ENCODE results near the gene CACYBP.
A peak's percentile ranks its signal among the peaks of the same experiment; 100 is the strongest.

Gene CACYBP

DNA sequence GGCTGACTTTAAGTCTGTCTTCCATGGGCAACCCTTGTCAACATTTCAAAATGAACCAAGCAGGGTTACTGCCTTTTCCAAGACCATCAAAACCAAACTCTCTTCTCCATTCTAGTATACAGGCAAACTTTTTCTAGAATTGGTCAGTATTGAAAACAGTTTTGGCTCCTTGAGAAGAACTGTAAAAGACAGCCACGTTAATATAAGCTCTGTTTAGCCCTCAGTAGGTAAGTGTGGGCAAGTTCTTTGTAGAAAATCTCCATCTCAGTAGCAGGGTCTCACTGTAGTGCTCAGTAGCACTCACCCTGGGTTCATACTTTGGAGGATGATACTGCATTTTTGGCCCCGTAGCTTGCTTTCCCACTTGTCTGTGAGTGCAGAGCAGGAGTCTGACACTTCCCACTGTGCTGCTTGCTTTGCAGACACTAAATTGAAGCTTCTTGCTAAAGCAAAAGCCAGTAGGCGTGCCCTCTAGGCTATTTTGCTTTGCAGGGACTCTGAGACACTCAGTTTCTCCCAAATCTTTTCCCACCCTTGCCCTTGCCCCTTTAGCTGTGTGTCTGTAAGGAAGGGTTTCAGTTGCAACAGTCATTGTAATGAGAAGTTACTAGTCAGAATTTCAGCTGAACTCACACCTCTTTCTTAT is 34.3 kb upstream of the CACYBP start:
- peak; percentile 25; the same call in 2 of the 3 replicates for ATAC-seq
- no peak for TF ChIP-seq SNAI2 (CRISPR knock-in tag; IDR thresholded peaks at IDR 0.05)
- no peak for TF ChIP-seq ARNTL (CRISPR knock-in tag; IDR thresholded peaks at IDR 0.05; ENCODE audit: borderline replicate concordance, low read depth)
- no peak for TF ChIP-seq ISL1 (CRISPR knock-in tag; IDR thresholded peaks at IDR 0.05)
- no peak for TF ChIP-seq CSDC2 (CRISPR knock-in tag; IDR thresholded peaks at IDR 0.05)
- no peak for TF ChIP-seq RARB (CRISPR knock-in tag; IDR thresholded peaks at IDR 0.05)
- no peak for TF ChIP-seq ZNF565 (CRISPR knock-in tag; conservative IDR thresholded peaks at IDR 0.05; ENCODE audit: low read depth)
- TF ChIP-seq ZFP30 (CRISPR knock-in tag; IDR thresholded peaks at IDR 0.05): no peak
- no peak for TF ChIP-seq TSHZ2 (CRISPR knock-in tag; IDR thresholded peaks at IDR 0.05)
- TF ChIP-seq ZC3H10 (CRISPR knock-in tag; IDR thresholded peaks at IDR 0.05): no peak

GRCh38 chr1:174966008-174966572 is 33.7 kb upstream of the CACYBP start:
- TF ChIP-seq ARNTL (CRISPR knock-in tag; IDR thresholded peaks at IDR 0.05; ENCODE audit: borderline replicate concordance, low read depth): no peak
- TF ChIP-seq ISL1 (CRISPR knock-in tag; IDR thresholded peaks at IDR 0.05): no peak
- no peak for TF ChIP-seq ZFP30 (CRISPR knock-in tag; IDR thresholded peaks at IDR 0.05)
- TF ChIP-seq, protein P1, sequence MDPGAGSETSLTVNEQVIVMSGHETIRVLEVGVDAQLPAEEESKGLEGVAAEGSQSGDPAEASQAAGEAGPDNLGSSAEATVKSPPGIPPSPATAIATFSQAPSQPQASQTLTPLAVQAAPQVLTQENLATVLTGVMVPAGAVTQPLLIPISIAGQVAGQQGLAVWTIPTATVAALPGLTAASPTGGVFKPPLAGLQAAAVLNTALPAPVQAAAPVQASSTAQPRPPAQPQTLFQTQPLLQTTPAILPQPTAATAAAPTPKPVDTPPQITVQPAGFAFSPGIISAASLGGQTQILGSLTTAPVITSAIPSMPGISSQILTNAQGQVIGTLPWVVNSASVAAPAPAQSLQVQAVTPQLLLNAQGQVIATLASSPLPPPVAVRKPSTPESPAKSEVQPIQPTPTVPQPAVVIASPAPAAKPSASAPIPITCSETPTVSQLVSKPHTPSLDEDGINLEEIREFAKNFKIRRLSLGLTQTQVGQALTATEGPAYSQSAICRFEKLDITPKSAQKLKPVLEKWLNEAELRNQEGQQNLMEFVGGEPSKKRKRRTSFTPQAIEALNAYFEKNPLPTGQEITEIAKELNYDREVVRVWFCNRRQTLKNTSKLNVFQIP (CRISPR knock-in tag; IDR thresholded peaks at IDR 0.05; ENCODE audit: borderline replicate concordance, low read depth): no peak
- no peak for TF ChIP-seq OSR1 (CRISPR knock-in tag; IDR thresholded peaks at IDR 0.05)
- no peak for TF ChIP-seq SNAI2 (CRISPR knock-in tag; IDR thresholded peaks at IDR 0.05)
- TF ChIP-seq GLIS3 (CRISPR knock-in tag; IDR thresholded peaks at IDR 0.05): no peak
- TF ChIP-seq BACH2 (CRISPR knock-in tag; IDR thresholded peaks at IDR 0.05; ENCODE audit: borderline replicate concordance): no peak
- TF ChIP-seq PPARA (CRISPR knock-in tag; IDR thresholded peaks at IDR 0.05; ENCODE audit: borderline replicate concordance): no peak
- no peak for TF ChIP-seq TCF4 (CRISPR knock-in tag; IDR thresholded peaks at IDR 0.05; ENCODE audit: borderline replicate concordance)
- TF ChIP-seq CSDC2 (CRISPR knock-in tag; IDR thresholded peaks at IDR 0.05): no peak
- no peak for TF ChIP-seq TOX (CRISPR knock-in tag; IDR thresholded peaks at IDR 0.05; ENCODE audit: borderline replicate concordance)
- no peak for TF ChIP-seq TSHZ2 (CRISPR knock-in tag; IDR thresholded peaks at IDR 0.05)
- TF ChIP-seq ZNF70 (CRISPR knock-in tag; IDR thresholded peaks at IDR 0.05): no peak
- no peak for ATAC-seq

GRCh38 chr1:174967845-174968705 is 31.7 kb upstream of the CACYBP start:
- TF ChIP-seq OSR1 (CRISPR knock-in tag; IDR thresholded peaks at IDR 0.05): peak; percentile 28; the same call in 1 of the 2 replicates
- TF ChIP-seq, protein P2, sequence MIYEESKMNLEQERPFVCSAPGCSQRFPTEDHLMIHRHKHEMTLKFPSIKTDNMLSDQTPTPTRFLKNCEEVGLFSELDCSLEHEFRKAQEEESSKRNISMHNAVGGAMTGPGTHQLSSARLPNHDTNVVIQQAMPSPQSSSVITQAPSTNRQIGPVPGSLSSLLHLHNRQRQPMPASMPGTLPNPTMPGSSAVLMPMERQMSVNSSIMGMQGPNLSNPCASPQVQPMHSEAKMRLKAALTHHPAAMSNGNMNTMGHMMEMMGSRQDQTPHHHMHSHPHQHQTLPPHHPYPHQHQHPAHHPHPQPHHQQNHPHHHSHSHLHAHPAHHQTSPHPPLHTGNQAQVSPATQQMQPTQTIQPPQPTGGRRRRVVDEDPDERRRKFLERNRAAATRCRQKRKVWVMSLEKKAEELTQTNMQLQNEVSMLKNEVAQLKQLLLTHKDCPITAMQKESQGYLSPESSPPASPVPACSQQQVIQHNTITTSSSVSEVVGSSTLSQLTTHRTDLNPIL (CRISPR knock-in tag; IDR thresholded peaks at IDR 0.05; ENCODE audit: low read depth): no peak
- no peak for ATAC-seq

All from SK-N-SH treated with all-trans-retinoic acid at 6 μM for 48 hours (cell line).